Activated CD8-positive, alpha-beta memory T cell treated with anti-CD3 and anti-CD28 coated beads, Interleukin-2, amount 10 ng/mL, durations not matched to agents 7 days and 5 days (primary cell): ENCODE data around the gene ARL15. TPM values are rescaled to one million over a fixed set of nuclear protein-coding genes. Genes with fewer than 3 reads are reported as not detected.
A peak's percentile ranks its signal among the peaks of the same experiment; 100 is the strongest.
"Not testable (repeated sequence)": the region's sequence is repeated elsewhere in the genome, so short reads cannot be mapped to it uniquely, and the experiment has no call there.

Experiments used
- ATAC-seq: fragments of 150-1000 bp; cut with Tn5 transposase; one replicate; pipeline ENCODE4 v1.10.0; 2021; ENCODE audit warnings: moderate library complexity
- CTCF ChIA-PET: fragments of 350-600 bp; sonication (Branson Sonifier 250); formaldehyde crosslinking; loops from one replicate; lab custom pipeline; 2021; ENCODE audit warnings: antibody characterized with exemption; lab: Charles Lee
- DNase-seq: peaks from one replicate; pipeline ENCODE4 v3.0.0-alpha.2; 2020
- H3K27ac Mint-ChIP-seq: one replicate; pipeline ENCODE4 v1.8.0; 2021; ENCODE audit warnings: mild to moderate bottlenecking, mixed read lengths
- H3K27me3 Mint-ChIP-seq: one replicate; pipeline ENCODE4 v1.8.0; 2021; ENCODE audit warnings: mixed read lengths
- H3K36me3 Mint-ChIP-seq: one replicate; pipeline ENCODE4 v1.8.0; 2021; ENCODE audit warnings: mild to moderate bottlenecking, mixed read lengths
- H3K4me1 Mint-ChIP-seq: one replicate; pipeline ENCODE4 v1.8.0; 2021; ENCODE audit warnings: mixed read lengths
- H3K4me3 Mint-ChIP-seq: one replicate; pipeline ENCODE4 v1.8.0; 2021; ENCODE audit warnings: mild to moderate bottlenecking, moderate library complexity, mixed read lengths
- H3K9me3 Mint-ChIP-seq: one replicate; pipeline ENCODE4 v1.8.0; 2022; ENCODE audit warnings: low read depth, mixed read lengths
- total RNA-seq, 2 experiments: library from RNA; stranded (reverse); gene quantifications; one replicate each; pipeline ENCODE4 v1.2.3, GENCODE V29; 2021

The ARL15 gene
- 10 to 100 TPM; 10.6 to 12.6 TPM for total RNA-seq

- Mint-ChIP-seq H3K4me3 (peak within 1 kb of the TSS; percentile 78), H3K36me3 (no peaks in the 10 kb centered on the region), H3K27ac (peak within 1 kb of the TSS; percentile 89), H3K4me1 (peaks cover 19% of the 10 kb centered on the region), H3K27me3 (peaks cover 19% of the 10 kb centered on the region), H3K9me3 (no peaks in the 10 kb centered on the region)
- DNase-seq: peak; percentile 99
- ATAC-seq: peak; percentile 93
- CTCF ChIA-PET: interaction anchor here (0.8 to 3.2 kb wide), 9 partner anchors 10 to 557 kb away, joined by 3 to 12 read pairs (median 5); no protein-coding TSS in a partner anchor
Measured at GRCh38 chr5:54310433-54311175, at the start of gene ARL15. TSS of gene ARL15 (minus strand) at chr5:54310573.

GRCh38 chr5:54360089-54360488 is 49.7 kb upstream of the ARL15 start:
- no peak overlapping the region for H3K27ac Mint-ChIP-seq
- peaks cover 2% of the 10 kb centered on the region for H3K9me3 Mint-ChIP-seq
- CTCF ChIA-PET: no interaction called here
- no peaks in the 10 kb centered on the region for H3K36me3 Mint-ChIP-seq
- DNase-seq (no peak), ATAC-seq (no peak)
- peaks cover 27% of the 10 kb centered on the region for H3K27me3 Mint-ChIP-seq
- no peaks in the 10 kb centered on the region for H3K4me1 Mint-ChIP-seq
- no peak overlapping the region for H3K4me3 Mint-ChIP-seq

DNA sequence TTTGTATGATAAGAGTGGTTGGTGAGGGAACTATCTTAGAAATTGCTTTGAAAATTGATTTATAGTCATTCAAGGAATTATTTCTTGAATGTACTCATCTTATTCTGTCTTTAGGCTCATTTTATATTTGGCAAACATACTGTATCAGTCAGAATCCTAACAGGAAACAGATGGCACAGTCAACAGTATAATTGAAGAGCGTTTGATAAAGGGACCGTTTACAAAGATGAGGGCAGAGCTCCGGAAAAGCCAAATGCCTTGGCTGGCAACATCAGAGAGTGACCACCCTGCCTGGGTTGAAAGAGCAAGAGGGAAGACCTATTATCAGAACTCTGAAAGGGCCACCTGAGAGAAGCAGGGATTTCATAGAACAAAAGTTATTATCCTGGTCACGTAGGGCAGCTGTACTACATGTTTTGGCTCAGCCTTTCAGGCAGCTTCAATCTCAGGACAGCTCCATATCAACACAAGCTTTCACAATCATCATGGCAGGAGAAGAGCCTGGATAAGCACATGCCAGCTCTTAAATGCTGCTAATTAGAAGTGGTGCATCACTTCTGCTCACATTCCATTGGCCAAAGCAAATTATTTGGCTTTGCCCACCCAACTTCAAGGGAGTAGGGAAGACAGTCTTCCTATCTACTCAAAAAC is 47.2 kb upstream of the ARL15 start:
- Mint-ChIP-seq H3K4me3 (no peak overlapping the region), H3K9me3 (peaks cover 8% of the 10 kb centered on the region), H3K27me3 (peaks cover 17% of the 10 kb centered on the region), H3K4me1 (no peaks in the 10 kb centered on the region), H3K27ac (no peak overlapping the region), H3K36me3 (no peaks in the 10 kb centered on the region)
- no peak for ATAC-seq
- DNase-seq: no peak
- CTCF ChIA-PET: interaction anchor here (1.3 kb wide), 1 partner anchor 9 kb away, joined by 4 read pairs; no protein-coding TSS in a partner anchor

DNA sequence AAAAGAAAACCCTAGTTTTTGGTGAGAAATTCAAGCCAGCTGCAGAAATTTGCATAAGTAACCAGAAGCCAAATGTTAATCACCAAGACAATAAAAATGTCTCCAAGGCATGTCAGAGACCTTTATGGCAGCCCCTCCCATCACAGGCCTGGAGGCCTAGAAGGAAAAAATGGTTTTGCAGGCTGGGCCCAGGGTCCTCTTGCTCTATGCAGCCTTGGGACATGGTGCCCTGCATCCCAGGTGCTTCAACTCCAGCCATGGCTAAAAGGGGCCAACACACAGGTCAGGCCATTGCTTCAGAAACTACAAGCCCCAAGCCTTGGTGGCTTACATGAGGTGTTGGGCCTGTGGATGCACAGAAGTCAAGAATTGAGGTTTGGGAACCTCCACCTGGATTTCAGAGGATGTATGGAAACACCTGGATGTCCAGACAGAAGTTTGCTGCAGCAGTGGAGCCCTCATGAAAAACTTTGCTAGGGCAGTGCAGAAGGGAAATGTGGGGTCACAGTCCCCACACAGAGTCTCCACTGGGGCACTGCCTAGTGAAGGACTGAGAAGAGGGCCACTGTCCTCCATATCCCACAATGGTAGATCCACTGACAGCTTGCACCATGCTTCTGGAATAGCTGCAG is 43.7 kb upstream of the ARL15 start:
- H3K4me1 Mint-ChIP-seq, H3K36me3 Mint-ChIP-seq, ATAC-seq, H3K9me3 Mint-ChIP-seq, H3K27ac Mint-ChIP-seq, DNase-seq, H3K4me3 Mint-ChIP-seq, CTCF ChIA-PET, H3K27me3 Mint-ChIP-seq: not testable (repeated sequence)

DNA sequence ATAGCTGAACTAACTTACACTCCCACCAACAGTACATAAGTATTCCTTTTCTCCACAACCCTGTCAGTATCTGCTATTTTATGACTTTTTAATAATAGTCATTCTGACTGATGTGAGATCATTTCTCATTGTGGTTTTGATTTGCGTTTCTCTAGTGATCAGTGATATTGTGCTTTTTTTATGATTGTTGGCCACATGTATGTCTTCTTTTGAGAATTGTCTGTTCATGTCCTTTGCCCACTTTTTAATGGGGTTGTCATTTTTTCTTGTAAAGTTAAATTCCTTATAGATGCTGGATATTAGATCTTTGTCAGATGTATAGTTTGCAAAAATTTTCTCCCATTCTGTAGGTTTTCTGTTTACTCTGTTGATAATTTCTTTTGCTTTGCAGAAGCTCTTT is 42.2 kb upstream of the ARL15 start:
- H3K4me3 Mint-ChIP-seq, H3K27me3 Mint-ChIP-seq, H3K36me3 Mint-ChIP-seq, H3K27ac Mint-ChIP-seq, ATAC-seq, H3K4me1 Mint-ChIP-seq, CTCF ChIA-PET, DNase-seq: not testable (repeated sequence)
- peaks cover 11% of the 10 kb centered on the region for H3K9me3 Mint-ChIP-seq

DNA sequence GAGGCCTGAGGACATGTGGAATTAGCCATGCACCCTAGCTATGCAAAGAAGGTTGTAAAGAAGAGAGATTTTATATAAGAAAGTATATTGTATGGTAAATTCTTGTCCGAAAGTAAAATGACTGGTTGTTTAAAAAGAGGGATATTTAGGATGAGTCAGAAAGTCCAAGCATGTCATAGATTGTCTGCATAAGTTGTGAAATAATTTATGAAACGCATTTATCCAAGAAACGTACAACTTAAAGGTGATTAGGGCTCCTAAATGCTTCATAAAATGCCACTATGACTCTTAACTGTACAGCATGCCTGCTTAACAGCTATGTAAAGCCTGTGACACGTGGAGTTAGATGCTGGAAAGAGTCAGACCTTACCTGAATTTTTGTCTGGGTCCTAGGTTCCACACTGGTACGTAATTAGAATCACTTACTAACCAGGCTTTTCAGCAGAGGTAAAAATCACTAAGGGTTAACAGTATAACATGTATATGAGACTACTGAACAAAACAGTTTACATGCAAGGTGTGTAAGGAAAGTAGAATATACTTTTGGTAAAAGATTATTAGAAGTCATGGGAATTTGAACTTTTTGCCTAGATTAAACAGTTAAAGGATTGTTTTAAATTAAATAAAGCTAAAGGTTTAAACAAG is 37.0 kb upstream of the ARL15 start:
- Mint-ChIP-seq H3K27ac (no peak overlapping the region), H3K4me3 (no peak overlapping the region), H3K4me1 (no peaks in the 10 kb centered on the region), H3K27me3 (peaks cover 3% of the 10 kb centered on the region), H3K9me3 (peaks cover 9% of the 10 kb centered on the region), H3K36me3 (peaks cover 6% of the 10 kb centered on the region)
- ATAC-seq: no peak
- CTCF ChIA-PET: interaction anchor here (0.9 kb wide), 1 partner anchor 21 kb away, joined by 3 read pairs; no protein-coding TSS in a partner anchor
- no peak for DNase-seq

- H3K4me1 Mint-ChIP-seq: no peaks in the 10 kb centered on the region
- CTCF ChIA-PET: no interaction called here
Measured at GRCh38 chr5:54344653-54345052, 34.3 kb upstream of the ARL15 start.

GRCh38 chr5:54341971-54342370 is 31.6 kb upstream of the ARL15 start:
- H3K36me3 Mint-ChIP-seq: peaks cover under 1% of the 10 kb centered on the region
- H3K27ac Mint-ChIP-seq: no peak overlapping the region
- H3K9me3 Mint-ChIP-seq: peaks cover under 1% of the 10 kb centered on the region
- CTCF ChIA-PET: no interaction called here
- no peak overlapping the region for H3K4me3 Mint-ChIP-seq
- DNase-seq: no peak
- no peak for ATAC-seq
- H3K4me1 Mint-ChIP-seq: no peaks in the 10 kb centered on the region
- H3K27me3 Mint-ChIP-seq: peaks cover 8% of the 10 kb centered on the region

More at GRCh38 chr5:54344653-54345052, 34.3 kb upstream of the ARL15 start:
- no peak overlapping the region for H3K4me3 Mint-ChIP-seq
- no peak overlapping the region for H3K27ac Mint-ChIP-seq
- peaks cover 6% of the 10 kb centered on the region for H3K36me3 Mint-ChIP-seq
- H3K27me3 Mint-ChIP-seq: peaks cover 4% of the 10 kb centered on the region
- no peak for ATAC-seq
- peaks cover 9% of the 10 kb centered on the region for H3K9me3 Mint-ChIP-seq
- no peak for DNase-seq

- CTCF ChIA-PET: interaction anchor here (1.5 kb wide), 1 partner anchor 94 kb away, joined by 3 read pairs; no protein-coding TSS in a partner anchor
- DNase-seq: no peak
- H3K36me3 Mint-ChIP-seq: no peaks in the 10 kb centered on the region
- H3K27me3 Mint-ChIP-seq: peaks cover 18% of the 10 kb centered on the region
- no peak overlapping the region for H3K27ac Mint-ChIP-seq
- no peak for ATAC-seq
- no peaks in the 10 kb centered on the region for H3K4me1 Mint-ChIP-seq
- H3K4me3 Mint-ChIP-seq: no peak overlapping the region
- H3K9me3 Mint-ChIP-seq: no peaks in the 10 kb centered on the region
Measured at GRCh38 chr5:54337523-54337922, 27.1 kb upstream of the ARL15 start.

- no peak overlapping the region for H3K27ac Mint-ChIP-seq
- no peaks in the 10 kb centered on the region for H3K36me3 Mint-ChIP-seq
- H3K27me3 Mint-ChIP-seq: peaks cover 20% of the 10 kb centered on the region
- CTCF ChIA-PET: no interaction called here
- DNase-seq (no peak), ATAC-seq (no peak)
- no peak overlapping the region for H3K4me3 Mint-ChIP-seq
- no peaks in the 10 kb centered on the region for H3K4me1 Mint-ChIP-seq
- H3K9me3 Mint-ChIP-seq: no peaks in the 10 kb centered on the region
Measured at GRCh38 chr5:54332720-54333119, 22.3 kb upstream of the ARL15 start.

DNA sequence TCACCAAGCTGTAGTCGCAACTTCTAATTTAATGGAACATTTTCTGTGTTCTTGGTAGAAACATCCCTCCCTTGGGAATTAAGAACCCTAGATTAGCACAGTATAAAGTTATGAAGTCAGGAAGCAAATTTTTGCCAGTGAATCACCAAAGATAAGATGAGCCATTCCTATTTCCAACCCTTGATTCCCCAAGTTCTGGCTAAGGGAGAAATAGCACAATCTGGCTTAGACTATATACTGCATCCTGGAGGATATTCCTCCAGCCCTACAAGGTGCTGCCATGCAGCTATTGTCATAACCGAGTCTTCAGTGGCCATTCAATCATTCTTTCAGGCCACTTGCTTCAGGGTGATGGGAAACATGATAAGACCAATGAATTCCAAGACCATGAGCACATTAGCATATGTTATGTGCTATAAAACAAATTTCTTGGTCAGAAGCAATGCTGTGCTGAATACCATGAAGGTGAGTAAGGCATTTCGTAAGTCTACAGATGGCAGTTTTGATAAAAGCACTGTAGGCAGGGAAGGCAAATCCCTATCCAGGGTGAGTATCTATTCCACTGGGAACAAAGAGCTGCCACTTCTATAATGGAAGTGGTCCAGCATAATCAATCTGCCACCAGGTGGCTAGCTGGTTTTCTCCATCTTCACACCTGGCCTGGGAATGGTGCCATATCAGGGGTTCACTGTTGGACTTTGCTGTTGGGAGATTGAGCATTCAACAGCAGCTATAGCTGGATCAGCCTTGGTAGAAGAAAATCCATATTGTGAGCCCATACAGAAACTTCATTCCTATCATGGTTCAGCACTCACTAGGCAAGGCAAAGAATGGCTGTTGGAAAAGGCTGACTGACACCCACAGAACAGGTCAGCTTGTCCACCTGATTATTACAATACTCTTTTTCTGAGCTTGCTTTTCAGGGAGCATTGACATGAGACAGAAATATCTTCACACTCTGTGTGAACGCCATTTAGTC is 19.6 kb upstream of the ARL15 start:
- H3K27me3 Mint-ChIP-seq: peaks cover 19% of the 10 kb centered on the region
- no peaks in the 10 kb centered on the region for H3K9me3 Mint-ChIP-seq
- CTCF ChIA-PET: interaction anchor here (1.4 kb wide), 1 partner anchor 89 kb away, joined by 4 read pairs; no protein-coding TSS in a partner anchor
- no peak overlapping the region for H3K27ac Mint-ChIP-seq
- no peak for DNase-seq
- ATAC-seq: no peak
- peaks cover 7% of the 10 kb centered on the region for H3K4me1 Mint-ChIP-seq
- no peak overlapping the region for H3K4me3 Mint-ChIP-seq
- H3K36me3 Mint-ChIP-seq: no peaks in the 10 kb centered on the region

DNA sequence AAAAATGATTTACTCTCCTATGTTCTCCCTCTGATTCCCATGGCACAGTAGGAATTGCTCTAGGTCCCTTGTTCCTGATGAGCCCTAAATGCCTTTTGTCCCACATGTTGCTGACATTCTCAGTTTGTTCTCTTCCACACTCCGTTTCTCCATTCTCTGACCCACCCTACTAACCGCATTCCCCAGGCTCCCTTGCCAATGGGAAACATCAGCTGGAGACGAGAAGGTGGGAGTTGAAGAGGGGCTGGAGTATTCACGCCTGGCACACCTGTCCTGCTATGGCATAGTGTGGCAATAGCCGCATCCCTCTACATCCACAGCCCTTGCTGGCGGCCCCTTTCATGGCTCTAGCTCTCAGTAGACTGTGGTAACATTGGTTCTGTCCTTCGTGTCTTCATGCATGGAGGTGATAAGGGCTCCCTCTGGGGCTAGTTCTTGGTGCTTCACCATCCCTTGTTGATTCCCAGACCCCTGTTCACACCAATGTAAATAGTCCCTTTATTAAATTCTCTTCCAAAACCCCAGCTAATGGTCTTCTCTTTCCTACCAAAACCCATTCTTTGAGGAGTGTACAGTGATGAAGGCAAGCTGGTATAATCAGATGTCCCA is 16.4 kb upstream of the ARL15 start:
- H3K27ac Mint-ChIP-seq: no peak overlapping the region
- H3K36me3 Mint-ChIP-seq: no peaks in the 10 kb centered on the region
- H3K9me3 Mint-ChIP-seq: no peaks in the 10 kb centered on the region
- no peak overlapping the region for H3K4me3 Mint-ChIP-seq
- H3K27me3 Mint-ChIP-seq: peaks cover 24% of the 10 kb centered on the region
- DNase-seq (no peak), ATAC-seq (no peak)
- peaks cover 7% of the 10 kb centered on the region for H3K4me1 Mint-ChIP-seq
- CTCF ChIA-PET: interaction anchor here (1.3 kb wide), 1 partner anchor 20 kb away, joined by 3 read pairs; no protein-coding TSS in a partner anchor
